ENCODE results near the gene LY9. TPM values are rescaled to one million over a fixed set of nuclear protein-coding genes. Genes with fewer than 3 reads are reported as not detected.

LY9 gene
- total RNA-seq, 5 donors from 2014 or later (not counting 1 experiment from before 2014, with no cell fraction given), result 95.4 to 127 (median 101) TPM

DNA sequence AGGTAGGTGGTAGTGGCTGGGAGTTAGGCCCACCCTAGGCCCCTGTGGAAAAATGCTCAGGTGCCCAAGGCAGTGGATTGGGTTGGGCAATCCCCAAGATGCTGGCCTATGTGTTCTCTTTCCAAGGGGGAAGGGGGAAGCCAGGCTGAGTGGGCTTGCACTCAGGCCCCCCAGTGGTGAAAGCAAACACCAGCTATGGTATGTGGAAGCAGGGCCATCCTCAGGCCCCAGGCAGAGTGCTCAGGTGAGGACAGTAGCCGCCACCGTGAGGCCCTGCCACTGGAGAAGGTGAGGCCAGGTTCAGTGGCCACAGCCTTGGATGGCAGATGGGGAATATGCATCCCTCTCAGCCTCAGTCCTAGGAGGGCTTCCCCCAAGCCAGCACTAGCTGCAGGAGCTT is 11.8 kb downstream of the LY9 start:
- CTCF ChIA-PET, result interaction anchor here in 1 of 2 donors (0.5 kb wide), 1 partner anchor 124 kb away, joined by 3 read pairs; no protein-coding TSS in a partner anchor
- ATAC-seq (replicated peaks in 1 of 4) (peak in 1 of 4 experiments; percentile 6), DNase-seq (no peak)
- Mint-ChIP-seq H3K27ac (peak overlapping the region; percentile 70 to 80), H3K27me3 (no peaks in the 10 kb centered on the region), H3K4me1 (peaks cover 89 to 97% (median 89%) of the 10 kb centered on the region in 3 donors), H3K36me3 (peaks cover 84% of the 10 kb centered on the region), H3K9me3 (peaks cover 7 to 18% (median 9%) of the 10 kb centered on the region in 3 donors), H3K4me3 (peak overlapping the region in 1 of 3 donors; percentile 71)
- peaks cover 2 to 30% of the 10 kb centered on the region in 2 experiments for H3K4me1 ChIP-seq (ENCODE audit: control insufficient read depth in 1 of 2, extremely low read depth in 1 of 2, insufficient read depth in 2 of 2, low read length in 2 of 2)
- peaks cover 12% of the 10 kb centered on the region for H3K9me3 ChIP-seq
- POLR2A ChIA-PET, result no interaction called here
- H3K36me3 ChIP-seq (ENCODE audit: control insufficient read depth in 2 of 2, extremely low read depth in 1 of 2, insufficient read depth in 1 of 2, low read length in 1 of 2), result peaks cover 6 to 69% of the 10 kb centered on the region in 2 donors
- H3K27me3 ChIP-seq (replicated peaks in 1 of 2; ENCODE audit: control insufficient read depth in 2 of 2, extremely low read depth in 1 of 2, insufficient read depth in 2 of 2, low read length in 1 of 2), result no peaks in the 10 kb centered on the region
- H3K27ac ChIP-seq (ENCODE audit: low read length), result no peak overlapping the region
- 100% methylated on average over 2 of the region's 2 CpGs for WGBS (ENCODE audit: insufficient coverage)
- H3K4me3 ChIP-seq (ENCODE audit: control insufficient read depth in 1 of 2, extremely low read depth in 1 of 2, low read length in 1 of 2), result no peak overlapping the region

GRCh38 chr1:160808289-160808688 is 12.3 kb downstream of the LY9 start:
- H3K4me1 Mint-ChIP-seq, result peaks cover 90 to 94% (median 91%) of the 10 kb centered on the region in 3 donors
- peak overlapping the region; percentile 25 to 68 for H3K27ac Mint-ChIP-seq
- H3K9me3 Mint-ChIP-seq, result peaks cover 7 to 18% (median 9%) of the 10 kb centered on the region in 3 donors
- Histone ChIP-seq H3K27me3 (replicated peaks in 1 of 2; ENCODE audit: control insufficient read depth in 2 of 2, extremely low read depth in 1 of 2, insufficient read depth in 2 of 2, low read length in 1 of 2) (no peaks in the 10 kb centered on the region), H3K4me1 (ENCODE audit: control insufficient read depth in 1 of 2, extremely low read depth in 1 of 2, insufficient read depth in 2 of 2, low read length in 2 of 2) (peaks cover 0 to 32% of the 10 kb centered on the region in 2 experiments), H3K27ac (ENCODE audit: low read length) (no peak overlapping the region), H3K36me3 (ENCODE audit: control insufficient read depth in 2 of 2, extremely low read depth in 1 of 2, insufficient read depth in 1 of 2, low read length in 1 of 2) (peaks cover 6 to 68% of the 10 kb centered on the region in 2 donors), H3K4me3 (ENCODE audit: control insufficient read depth in 1 of 2, extremely low read depth in 1 of 2, low read length in 1 of 2) (no peak overlapping the region), H3K9me3 (peaks cover 12% of the 10 kb centered on the region)
- ChIA-PET POLR2A (no interaction called here), CTCF (interaction anchor here in 1 of 2 donors (0.5 to 0.6 kb wide), 2 partner anchors 22 to 125 kb away, joined by 3 read pairs; no protein-coding TSS in a partner anchor)
- H3K36me3 Mint-ChIP-seq, result peaks cover 85% of the 10 kb centered on the region
- DNase-seq, result no peak
- no peaks in the 10 kb centered on the region for H3K27me3 Mint-ChIP-seq
- peak overlapping the region in 1 of 3 donors; percentile 71 for H3K4me3 Mint-ChIP-seq
- WGBS (ENCODE audit: insufficient coverage), result 100% methylated on average over 1 of the region's 3 CpGs
- ATAC-seq (replicated peaks in 1 of 4), result no peak

DNA sequence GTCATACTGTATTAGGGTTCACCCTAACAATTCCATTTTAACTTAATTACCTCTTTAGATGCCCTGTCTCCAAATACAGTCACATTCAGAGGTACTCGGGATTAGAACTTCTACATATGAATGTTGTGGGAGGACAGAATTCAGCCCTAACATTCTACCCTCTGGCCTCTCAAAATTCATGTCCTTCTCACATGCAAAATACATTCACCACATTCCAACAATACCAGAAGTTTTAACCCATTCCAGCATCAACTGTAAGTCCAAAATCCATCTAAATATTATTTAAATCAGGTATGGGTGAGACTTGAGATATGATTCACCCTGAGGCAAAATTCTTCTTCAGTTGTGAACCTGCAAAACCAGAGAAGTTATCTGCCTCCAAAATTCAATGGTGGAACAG is 14.5 kb downstream of the LY9 start:
- H3K9me3 ChIP-seq, result peaks cover 5% of the 10 kb centered on the region
- POLR2A ChIA-PET, result no interaction called here
- CTCF ChIA-PET, result interaction anchor here in 1 of 2 donors (0.6 kb wide), 1 partner anchor 191 kb away, joined by 3 read pairs; no protein-coding TSS in a partner anchor
- Mint-ChIP-seq H3K9me3 (peaks cover 7 to 17% (median 9%) of the 10 kb centered on the region in 3 donors), H3K27ac (peak overlapping the region in 1 of 2 donors; percentile 12), H3K4me3 (no peak overlapping the region), H3K27me3 (no peaks in the 10 kb centered on the region), H3K36me3 (peaks cover 79% of the 10 kb centered on the region), H3K4me1 (peaks cover 75 to 79% (median 77%) of the 10 kb centered on the region in 3 donors)
- no peak overlapping the region for H3K4me3 ChIP-seq (ENCODE audit: control insufficient read depth in 1 of 2, extremely low read depth in 1 of 2, low read length in 1 of 2)
- H3K27ac ChIP-seq (ENCODE audit: low read length), result no peak overlapping the region
- ATAC-seq (replicated peaks in 1 of 4) (no peak), DNase-seq (no peak)
- peaks cover 8 to 86% of the 10 kb centered on the region in 2 donors for H3K36me3 ChIP-seq (ENCODE audit: control insufficient read depth in 2 of 2, extremely low read depth in 1 of 2, insufficient read depth in 1 of 2, low read length in 1 of 2)
- H3K4me1 ChIP-seq (ENCODE audit: control insufficient read depth in 1 of 2, extremely low read depth in 1 of 2, insufficient read depth in 2 of 2, low read length in 2 of 2), result peaks cover 0 to 33% of the 10 kb centered on the region in 2 experiments
- no peaks in the 10 kb centered on the region for H3K27me3 ChIP-seq (replicated peaks in 1 of 2; ENCODE audit: control insufficient read depth in 2 of 2, extremely low read depth in 1 of 2, insufficient read depth in 2 of 2, low read length in 1 of 2)
- WGBS (ENCODE audit: insufficient coverage), result no CpG with 5 or more reads among the region's 1 CpG

DNA sequence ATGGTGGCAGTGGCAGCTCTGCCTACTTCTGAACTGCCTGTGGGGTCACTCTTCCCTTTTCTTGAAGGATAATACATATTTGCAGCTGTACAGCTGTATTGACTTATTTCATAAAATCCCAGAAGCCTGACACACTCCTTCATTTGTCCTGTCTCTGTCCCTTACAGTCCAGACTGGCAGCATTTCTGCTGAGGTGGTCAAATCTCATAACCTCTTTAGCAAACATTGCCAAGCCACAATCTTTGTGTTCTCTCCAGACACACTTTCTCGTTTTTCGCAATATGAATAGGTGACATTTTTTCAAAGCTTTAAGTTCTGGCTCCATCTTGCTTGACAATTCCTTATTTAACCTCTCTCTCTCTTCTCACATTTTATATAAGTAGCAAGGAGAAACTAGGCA is 15.2 kb downstream of the LY9 start:
- Histone ChIP-seq H3K27me3 (replicated peaks in 1 of 2; ENCODE audit: control insufficient read depth in 2 of 2, extremely low read depth in 1 of 2, insufficient read depth in 2 of 2, low read length in 1 of 2) (no peaks in the 10 kb centered on the region), H3K9me3 (peaks cover 5% of the 10 kb centered on the region), H3K4me3 (ENCODE audit: control insufficient read depth in 1 of 2, extremely low read depth in 1 of 2, low read length in 1 of 2) (no peak overlapping the region), H3K27ac (ENCODE audit: low read length) (no peak overlapping the region), H3K36me3 (ENCODE audit: control insufficient read depth in 2 of 2, extremely low read depth in 1 of 2, insufficient read depth in 1 of 2, low read length in 1 of 2) (peaks cover 9 to 89% of the 10 kb centered on the region in 2 donors), H3K4me1 (ENCODE audit: control insufficient read depth in 1 of 2, extremely low read depth in 1 of 2, insufficient read depth in 2 of 2, low read length in 2 of 2) (peaks cover 0 to 33% of the 10 kb centered on the region in 2 experiments)
- 100% methylated on average over 1 of the region's 2 CpGs for WGBS (ENCODE audit: insufficient coverage)
- peaks cover 68 to 76% (median 71%) of the 10 kb centered on the region in 3 donors for H3K4me1 Mint-ChIP-seq
- no peak for ATAC-seq (replicated peaks in 1 of 4)
- H3K27ac Mint-ChIP-seq, result peak overlapping the region; percentile 24 to 68
- ChIA-PET CTCF (interaction anchor here in 1 of 2 donors (0.6 to 1.0 kb wide), 3 partner anchors 34 to 459 kb away, joined by 3 to 4 read pairs (median 3); no protein-coding TSS in a partner anchor), POLR2A (no interaction called here)
- H3K9me3 Mint-ChIP-seq, result peaks cover 6 to 11% (median 9%) of the 10 kb centered on the region in 3 donors
- no peak for DNase-seq
- H3K27me3 Mint-ChIP-seq, result no peaks in the 10 kb centered on the region
- H3K36me3 Mint-ChIP-seq, result peaks cover 77% of the 10 kb centered on the region
- H3K4me3 Mint-ChIP-seq, result no peak overlapping the region

GRCh38 chr1:160813215-160813614 is 17.2 kb downstream of the LY9 start:
- no peak overlapping the region for H3K4me3 ChIP-seq (ENCODE audit: control insufficient read depth in 1 of 2, extremely low read depth in 1 of 2, low read length in 1 of 2)
- Mint-ChIP-seq H3K4me1 (peaks cover 50 to 59% (median 53%) of the 10 kb centered on the region in 3 donors), H3K27me3 (no peaks in the 10 kb centered on the region), H3K36me3 (peaks cover 75% of the 10 kb centered on the region), H3K4me3 (no peak overlapping the region), H3K9me3 (no peaks in the 10 kb centered on the region), H3K27ac (peak overlapping the region; percentile 44 to 70)
- CTCF ChIA-PET, result interaction anchor here in 1 of 2 donors (0.6 kb wide), 1 partner anchor 16 kb away, joined by 3 read pairs; no protein-coding TSS in a partner anchor
- no peak overlapping the region for H3K27ac ChIP-seq (ENCODE audit: low read length)
- H3K9me3 ChIP-seq, result no peaks in the 10 kb centered on the region
- H3K27me3 ChIP-seq (replicated peaks in 1 of 2; ENCODE audit: control insufficient read depth in 2 of 2, extremely low read depth in 1 of 2, insufficient read depth in 2 of 2, low read length in 1 of 2), result no peaks in the 10 kb centered on the region
- H3K4me1 ChIP-seq (ENCODE audit: control insufficient read depth in 1 of 2, extremely low read depth in 1 of 2, insufficient read depth in 2 of 2, low read length in 2 of 2), result peaks cover 0 to 22% of the 10 kb centered on the region in 2 experiments
- H3K36me3 ChIP-seq (ENCODE audit: control insufficient read depth in 2 of 2, extremely low read depth in 1 of 2, insufficient read depth in 1 of 2, low read length in 1 of 2), result peaks cover 13 to 92% of the 10 kb centered on the region in 2 donors
- POLR2A ChIA-PET, result interaction anchor here in 1 of 2 donors (0.6 kb wide), 1 partner anchor 94 kb away, joined by 3 read pairs; no protein-coding TSS in a partner anchor
- peak; percentile 50 to 92 (median 76) for ATAC-seq (replicated peaks in 1 of 4)
- DNase-seq, result no peak
- WGBS (ENCODE audit: insufficient coverage), result 44% methylated on average over 3 of the region's 7 CpGs

DNA sequence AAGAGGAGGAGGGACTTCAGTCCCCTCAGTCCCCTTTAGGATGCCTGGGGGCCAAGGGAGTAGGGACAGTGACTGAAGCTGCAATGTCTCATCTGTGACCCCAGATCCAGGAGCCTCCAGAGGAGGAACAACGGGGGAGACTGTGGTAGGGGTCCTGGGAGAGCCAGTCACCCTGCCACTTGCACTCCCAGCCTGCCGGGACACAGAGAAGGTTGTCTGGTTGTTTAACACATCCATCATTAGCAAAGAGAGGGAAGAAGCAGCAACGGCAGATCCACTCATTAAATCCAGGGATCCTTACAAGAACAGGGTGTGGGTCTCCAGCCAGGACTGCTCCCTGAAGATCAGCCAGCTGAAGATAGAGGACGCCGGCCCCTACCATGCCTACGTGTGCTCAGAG is 18.3 kb downstream of the LY9 start:
- Mint-ChIP-seq H3K4me3 (no peak overlapping the region), H3K9me3 (no peaks in the 10 kb centered on the region), H3K27ac (peak overlapping the region; percentile 46 to 70), H3K27me3 (no peaks in the 10 kb centered on the region), H3K4me1 (peaks cover 44 to 51% (median 48%) of the 10 kb centered on the region in 3 donors), H3K36me3 (peaks cover 80% of the 10 kb centered on the region)
- Histone ChIP-seq H3K4me3 (ENCODE audit: control insufficient read depth in 1 of 2, extremely low read depth in 1 of 2, low read length in 1 of 2) (no peak overlapping the region), H3K4me1 (ENCODE audit: control insufficient read depth in 1 of 2, extremely low read depth in 1 of 2, insufficient read depth in 2 of 2, low read length in 2 of 2) (peaks cover 0 to 18% of the 10 kb centered on the region in 2 experiments), H3K9me3 (no peaks in the 10 kb centered on the region), H3K36me3 (ENCODE audit: control insufficient read depth in 2 of 2, extremely low read depth in 1 of 2, insufficient read depth in 1 of 2, low read length in 1 of 2) (peaks cover 13 to 93% of the 10 kb centered on the region in 2 donors), H3K27me3 (replicated peaks in 1 of 2; ENCODE audit: control insufficient read depth in 2 of 2, extremely low read depth in 1 of 2, insufficient read depth in 2 of 2, low read length in 1 of 2) (no peaks in the 10 kb centered on the region), H3K27ac (ENCODE audit: low read length) (no peak overlapping the region)
- ChIA-PET POLR2A (no interaction called here), CTCF (no interaction called here)
- DNase-seq (no peak), ATAC-seq (replicated peaks in 1 of 4) (no peak)
- 92% methylated on average over 4 of the region's 6 CpGs for WGBS (ENCODE audit: insufficient coverage)

All from T-cell (primary cell).